ENCODE measurements around the gene DNTTIP2.
A peak's percentile ranks its signal among the peaks of the same experiment; 100 is the strongest.
"Not testable (repeated sequence)": the region's sequence is repeated elsewhere in the genome, so short reads cannot be mapped to it uniquely, and the experiment has no call there.

The DNTTIP2 gene

GRCh38 chr1:93874025-93874651 is 4.9 kb downstream of the DNTTIP2 start:
- no peak for DNase-seq (ENCODE audit: low read depth in 2 of 2)

DNA sequence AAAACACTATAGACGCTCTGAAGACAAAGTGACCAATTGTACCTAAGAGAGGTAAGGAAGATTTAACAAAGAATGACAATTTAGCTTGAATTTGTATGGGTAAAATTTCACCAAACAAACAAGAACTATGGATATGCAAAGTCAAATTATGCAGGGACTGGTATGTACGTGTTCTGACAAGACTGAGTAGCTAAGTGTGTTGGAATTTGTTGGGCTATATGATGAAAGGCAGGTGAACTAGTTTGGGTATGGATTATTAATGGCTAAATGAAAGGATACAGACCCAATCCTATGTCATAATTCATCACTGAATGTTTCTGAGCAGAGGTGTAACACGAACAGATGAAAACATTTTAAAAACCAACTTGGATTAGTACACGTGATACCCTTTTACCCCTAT is 7.6 kb downstream of the DNTTIP2 start:
- no peak for DNase-seq (ENCODE audit: low read depth in 2 of 2)

- DNase-seq (ENCODE audit: low read depth in 2 of 2), result no peak
Measured at GRCh38 chr1:93869653-93870052, 9.4 kb downstream of the DNTTIP2 start.

DNA sequence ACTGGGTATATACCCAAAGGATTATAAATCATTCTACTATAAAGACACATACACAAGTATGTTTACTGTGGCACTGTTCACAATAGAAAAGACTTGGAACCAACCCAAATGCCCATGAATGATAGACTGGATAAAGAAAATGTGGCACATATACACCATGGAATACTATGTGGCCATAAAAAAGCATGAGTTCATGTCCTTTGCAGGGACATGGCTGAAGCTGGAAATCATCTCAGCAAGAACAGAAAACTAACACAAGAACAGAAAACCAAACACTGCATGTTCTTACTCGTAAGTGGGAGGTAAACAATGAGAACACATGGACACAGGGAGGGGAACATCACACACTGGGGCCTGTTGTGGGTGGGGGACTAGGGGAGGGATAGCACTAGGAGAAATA is 10.5 kb downstream of the DNTTIP2 start:
- not testable (repeated sequence) for DNase-seq (ENCODE audit: low read depth in 2 of 2)

- no peak for DNase-seq (ENCODE audit: low read depth in 2 of 2)
Measured at GRCh38 chr1:93865253-93865652, 13.8 kb downstream of the DNTTIP2 start.

- DNase-seq (ENCODE audit: low read depth in 2 of 2), result no peak
Measured at GRCh38 chr1:93864175-93864574, 14.8 kb downstream of the DNTTIP2 start.

DNA sequence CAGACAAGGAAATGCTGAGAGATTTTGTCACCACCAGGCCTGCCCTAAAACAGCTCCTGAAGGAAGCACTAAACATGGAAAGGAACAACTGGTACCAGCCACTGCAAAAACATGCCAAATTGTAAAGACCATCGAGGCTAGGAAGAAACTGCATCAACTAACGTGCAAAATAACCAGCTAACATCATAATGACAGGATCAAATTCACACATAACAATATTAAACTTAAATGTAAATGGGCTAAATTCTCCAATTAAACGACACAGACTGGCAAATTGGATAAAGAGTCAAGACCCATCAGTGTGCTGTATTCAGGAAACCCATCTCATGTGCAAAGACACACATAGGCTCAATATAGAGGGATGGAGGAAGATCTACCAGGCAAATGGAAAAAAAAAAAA is 21.4 kb downstream of the DNTTIP2 start:
- not testable (repeated sequence) for DNase-seq (ENCODE audit: low read depth in 2 of 2)

DNA sequence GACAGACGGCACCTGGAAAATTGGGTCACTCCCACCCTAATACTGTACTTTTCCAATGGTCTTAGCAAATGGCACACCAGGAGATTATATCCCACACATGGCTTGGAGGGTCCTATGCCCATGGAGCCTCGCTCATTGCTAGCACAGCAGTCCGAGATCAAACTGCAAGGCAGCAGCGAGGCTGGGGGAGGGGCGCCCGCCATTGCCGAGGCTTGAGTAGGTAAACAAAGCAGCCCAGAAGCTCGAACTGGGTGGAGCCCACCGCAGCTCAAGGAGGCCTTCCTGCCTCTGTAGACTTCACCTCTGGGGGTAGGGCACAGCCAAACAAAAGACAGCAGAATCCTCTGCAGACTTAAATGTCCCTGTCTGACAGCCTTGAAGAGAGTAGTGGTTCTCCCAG is 23.0 kb downstream of the DNTTIP2 start:
- DNase-seq (ENCODE audit: low read depth in 2 of 2), result not testable (repeated sequence)

- DNase-seq (ENCODE audit: low read depth in 2 of 2), result no peak
Measured at GRCh38 chr1:93853940-93854339, 25.1 kb downstream of the DNTTIP2 start.

DNA sequence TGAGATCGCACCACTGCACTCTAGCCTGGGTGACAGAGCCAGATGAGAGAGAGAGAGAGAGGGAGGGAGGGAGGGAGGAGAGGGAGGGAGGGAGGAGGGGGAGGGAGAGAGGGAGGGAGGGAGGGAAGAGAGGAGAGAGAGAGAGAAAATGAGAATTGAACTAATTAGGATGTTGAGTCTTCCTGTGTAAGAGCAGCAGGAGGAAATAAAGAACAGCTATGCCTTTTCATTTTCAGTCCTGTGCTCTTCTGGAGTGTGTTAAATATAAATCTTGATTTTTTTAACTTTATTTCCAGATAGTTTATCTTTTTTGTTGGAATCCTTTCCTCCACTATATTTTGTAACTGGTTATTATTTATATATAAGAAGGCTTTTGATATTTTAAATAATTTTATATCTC is 27.1 kb downstream of the DNTTIP2 start:
- DNase-seq (ENCODE audit: low read depth in 2 of 2), result no peak

DNA sequence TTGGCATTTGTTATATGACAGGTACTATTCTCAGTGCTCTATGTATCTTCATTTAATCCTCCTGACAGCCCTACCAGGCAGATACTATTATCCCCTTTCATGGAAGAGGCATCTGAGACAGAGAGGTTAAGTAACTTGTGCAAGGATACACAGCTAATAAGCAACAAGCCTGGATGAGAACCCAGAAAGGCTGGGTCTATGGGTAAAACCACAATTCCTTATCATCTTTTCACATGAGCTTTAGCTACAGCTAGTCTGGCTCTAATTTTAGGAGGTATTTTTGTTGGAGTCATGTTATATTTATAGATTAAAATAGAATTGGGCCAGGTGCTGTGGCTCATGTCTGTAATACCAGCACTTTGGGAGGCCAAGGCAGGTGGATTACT is 27.7 kb downstream of the DNTTIP2 start:
- DNase-seq (ENCODE audit: low read depth in 2 of 2), result no peak

DNA sequence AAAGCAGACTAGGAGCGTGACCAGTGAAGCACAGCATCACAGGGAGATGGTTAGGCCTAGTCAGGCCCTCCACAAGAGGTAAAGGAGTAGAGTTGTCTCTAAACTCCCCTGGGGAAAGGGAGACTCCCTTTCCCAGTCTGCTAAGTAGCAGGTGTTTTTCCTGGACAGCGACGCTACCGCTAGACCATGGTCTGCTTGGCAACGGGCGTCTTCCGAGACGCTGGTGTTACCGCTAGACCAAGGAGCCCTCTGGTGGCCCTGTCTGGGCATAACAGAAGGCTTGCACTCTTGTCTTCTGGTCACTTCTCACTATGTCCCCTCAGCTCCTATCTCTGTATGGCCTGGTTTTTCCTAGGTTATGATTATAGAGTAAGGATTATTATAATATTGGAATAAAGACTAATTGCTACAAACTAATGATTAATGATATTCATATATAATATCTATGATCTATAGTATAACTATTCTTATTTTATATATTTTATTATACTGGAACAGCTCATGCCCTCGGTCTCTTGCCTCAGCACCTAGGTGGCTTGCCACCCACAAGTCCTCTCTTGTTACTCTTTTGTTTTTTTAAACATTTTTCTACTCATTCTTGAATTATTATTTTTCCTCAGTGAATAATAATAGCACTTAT is 28.2 kb downstream of the DNTTIP2 start:
- peak; percentile 10 to 42 for DNase-seq (ENCODE audit: low read depth in 2 of 2)

- DNase-seq (ENCODE audit: low read depth in 2 of 2), result no peak
Measured at GRCh38 chr1:93848350-93848883, 30.6 kb downstream of the DNTTIP2 start.

GRCh38 chr1:93847811-93848288 is 31.2 kb downstream of the DNTTIP2 start:
- DNase-seq (ENCODE audit: low read depth in 2 of 2), result peak; percentile 34

DNA sequence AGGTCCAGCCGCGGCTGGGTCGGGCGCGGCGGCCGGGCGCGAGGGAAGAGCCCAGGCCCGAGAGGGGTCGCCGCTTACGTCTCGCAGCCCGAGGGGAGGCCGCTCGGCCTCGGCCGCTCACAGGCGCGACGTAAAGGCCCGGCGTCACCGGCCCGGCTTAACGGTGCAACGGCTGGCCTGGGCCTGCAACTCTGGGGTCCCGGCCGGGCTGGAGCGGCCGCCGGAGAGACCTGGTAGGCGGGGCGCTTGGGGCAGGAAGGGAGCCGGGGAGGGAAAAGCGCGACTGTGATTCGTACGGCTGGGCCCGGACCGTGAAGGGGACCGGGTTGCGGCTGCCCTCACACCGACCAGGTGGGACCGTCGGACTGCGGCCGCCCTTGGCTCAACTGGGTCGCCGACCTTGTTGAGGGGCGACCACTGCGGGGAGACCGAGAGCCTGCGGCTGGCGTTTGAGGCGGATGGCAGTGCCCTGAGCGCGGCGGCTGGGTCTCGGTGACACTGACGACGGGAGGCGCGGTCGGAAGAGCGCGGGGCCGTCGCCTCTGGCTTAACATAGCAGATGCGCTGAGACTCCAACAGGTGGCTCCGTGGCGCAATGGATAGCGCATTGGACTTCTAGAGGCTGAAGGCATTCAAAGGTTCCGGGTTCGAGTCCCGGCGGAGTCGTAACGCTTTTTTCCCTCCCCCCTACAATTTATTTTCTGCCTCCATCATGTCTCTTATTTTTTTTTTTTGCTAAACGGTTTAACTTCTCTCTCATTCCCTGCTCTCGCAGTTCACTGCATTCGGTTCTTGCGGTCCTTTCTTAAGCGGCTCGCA is 31.8 kb downstream of the DNTTIP2 start:
- peak; percentile 76 to 79 for DNase-seq (ENCODE audit: low read depth in 2 of 2)

DNA sequence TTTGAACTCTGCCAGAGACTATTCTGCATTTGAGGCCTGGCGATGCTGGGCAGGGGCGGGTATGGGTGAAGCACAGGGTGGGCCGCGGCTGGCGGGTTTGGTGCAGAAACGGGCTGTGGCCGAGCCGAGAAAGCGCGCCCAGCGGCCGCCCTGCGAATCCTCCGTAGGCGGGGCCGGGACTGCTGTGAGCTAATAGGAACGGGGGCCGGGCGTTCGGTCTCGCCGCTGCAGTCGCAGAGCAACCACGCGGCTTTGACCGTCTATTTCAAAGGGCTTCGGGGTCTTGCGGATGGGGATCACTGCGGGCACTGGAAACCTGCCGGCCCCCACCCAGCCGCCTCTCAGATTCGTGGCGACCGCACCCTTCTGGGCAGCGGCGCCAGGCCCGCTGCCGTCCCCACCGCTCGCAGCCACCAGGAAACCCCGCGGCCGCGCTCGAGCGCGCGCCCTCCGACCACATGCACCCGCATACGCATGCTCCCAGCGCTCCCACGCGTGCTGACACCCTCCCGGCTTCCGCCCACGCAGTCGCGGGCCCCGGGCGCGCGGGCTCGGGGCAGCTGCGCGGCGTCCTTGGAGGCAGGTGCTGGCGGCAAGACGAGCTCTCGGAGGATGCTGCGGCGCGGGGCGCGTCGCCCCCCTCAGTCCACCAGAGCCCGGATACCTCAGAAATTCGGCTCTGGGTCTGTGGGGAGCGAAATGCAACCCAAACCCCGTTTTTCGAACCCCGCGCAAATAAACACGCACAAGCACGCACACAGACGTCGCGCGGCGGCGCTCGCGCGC is 32.6 kb downstream of the DNTTIP2 start:
- peak; percentile 61 to 69 for DNase-seq (ENCODE audit: low read depth in 2 of 2)

- DNase-seq (ENCODE audit: low read depth in 2 of 2), result peak; percentile 18 to 22
Measured at GRCh38 chr1:93845538-93846205, 33.3 kb downstream of the DNTTIP2 start.

DNA sequence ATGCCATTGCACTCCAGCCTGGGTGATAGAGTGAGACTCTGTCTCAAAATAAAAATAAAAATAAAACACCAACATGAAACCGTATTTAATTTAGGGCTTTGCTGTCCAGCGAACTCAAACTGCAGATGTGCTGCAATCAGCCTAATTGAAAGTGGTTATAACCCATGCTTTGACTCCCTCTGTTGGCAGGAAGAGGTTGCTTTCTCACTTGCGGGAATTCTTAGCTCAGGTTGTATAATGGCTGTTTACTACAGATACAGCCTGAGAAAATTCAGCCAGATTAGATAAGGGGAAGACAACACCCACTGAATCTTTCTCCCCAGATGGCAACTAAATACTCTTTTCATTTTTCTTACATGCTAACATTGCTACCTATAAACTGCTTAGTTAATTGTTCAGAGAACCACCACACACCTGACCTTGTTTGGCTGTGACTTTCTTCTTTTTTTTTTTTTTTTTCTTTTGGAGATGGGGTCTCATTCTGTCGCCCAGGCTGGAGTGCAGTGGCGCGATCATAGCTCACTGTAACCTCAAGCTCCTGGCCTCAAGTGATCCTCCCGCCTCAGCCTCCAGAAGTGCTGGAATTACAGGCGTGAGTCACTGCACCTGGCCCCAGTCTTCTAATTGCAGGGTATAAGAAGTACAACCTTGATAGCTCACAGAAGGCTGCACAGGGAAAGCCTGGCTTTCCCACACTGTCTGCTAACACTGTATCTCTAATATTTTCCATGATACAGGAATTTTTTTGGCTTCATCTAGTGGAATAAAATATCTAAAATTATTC is 34.6 kb downstream of the DNTTIP2 start:
- peak in 1 of 2 donors; percentile 8 for DNase-seq (ENCODE audit: low read depth in 2 of 2)

GRCh38 chr1:93842750-93843500 is 36.1 kb downstream of the DNTTIP2 start:
- no peak for DNase-seq (ENCODE audit: low read depth in 2 of 2)

DNA sequence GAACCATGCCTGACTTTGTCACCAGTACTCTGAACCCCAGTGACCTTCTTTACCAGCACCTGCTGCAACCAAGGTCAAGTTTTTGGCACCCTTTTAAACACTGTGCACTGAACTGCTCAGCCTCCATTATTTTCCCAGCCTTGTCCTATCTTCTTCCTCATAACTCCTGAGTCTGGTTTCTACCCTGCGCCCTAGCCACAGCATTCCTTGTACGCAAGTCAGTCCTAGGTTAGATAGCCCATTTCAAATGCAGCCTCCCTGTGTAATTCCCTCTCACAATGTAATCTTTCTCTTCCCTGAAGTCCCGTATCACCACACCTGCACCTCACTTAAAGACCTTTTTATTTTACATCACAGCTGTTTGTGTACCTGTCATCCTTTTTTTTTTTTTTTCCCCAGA is 37.2 kb downstream of the DNTTIP2 start:
- DNase-seq (ENCODE audit: low read depth in 2 of 2), result no peak
